ENCODE measurements around the gene SLC25A42. TPM values are rescaled to one million over a fixed set of nuclear protein-coding genes. Genes with fewer than 3 reads are reported as not detected.
A peak's percentile ranks its signal among the peaks of the same experiment; 100 is the strongest.

SLC25A42 gene
- total RNA-seq, 4 donors from 2014 or later = 11.2 to 24.8 (median 13.2) TPM

DNA sequence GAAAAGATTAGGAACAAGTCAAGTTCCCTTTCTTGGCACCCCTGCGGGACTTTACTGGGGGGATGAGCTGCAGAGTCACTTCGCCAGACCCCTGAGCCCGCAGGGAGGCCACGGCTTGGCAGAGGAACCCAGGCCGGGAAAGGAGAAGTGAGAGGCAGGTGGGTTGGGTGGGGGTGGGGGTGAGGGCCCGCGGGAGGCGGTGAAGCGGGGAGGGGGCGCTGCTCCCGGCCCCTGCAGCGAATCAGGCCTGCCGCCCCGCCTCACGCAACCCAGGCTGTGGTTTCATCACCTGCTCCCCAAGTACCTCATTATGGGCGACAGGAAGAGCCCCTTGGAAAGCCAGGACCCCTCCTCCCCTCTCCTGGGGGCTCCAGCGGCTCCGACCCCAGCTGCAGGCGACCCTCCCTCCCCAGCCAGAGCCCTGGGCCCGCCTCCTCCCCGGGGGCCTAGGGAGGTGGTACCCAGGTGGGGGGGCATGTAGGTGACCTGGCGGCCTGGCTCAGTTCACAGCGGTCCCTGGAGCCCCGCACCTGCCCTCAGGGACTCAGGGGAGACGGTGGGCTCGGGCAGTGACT is 96.8 kb downstream of the SLC25A42 start:
- peak in 2 of 3 donors; percentile 66 to 75 for DNase-seq
- peak overlapping the region in 1 of 4 donors; percentile 18 for H3K4me3 ChIP-seq
- H3K27ac ChIP-seq = peak overlapping the region in 2 of 4 donors; percentile 39 to 49
- no peaks in the 10 kb centered on the region for H3K9me3 ChIP-seq
- no peaks in the 10 kb centered on the region for H3K36me3 ChIP-seq
- H3K27me3 ChIP-seq = no peaks in the 10 kb centered on the region
- no peak for TF ChIP-seq POLR2A (IDR thresholded peaks at IDR 0.05)
- TF ChIP-seq, protein P1, sequence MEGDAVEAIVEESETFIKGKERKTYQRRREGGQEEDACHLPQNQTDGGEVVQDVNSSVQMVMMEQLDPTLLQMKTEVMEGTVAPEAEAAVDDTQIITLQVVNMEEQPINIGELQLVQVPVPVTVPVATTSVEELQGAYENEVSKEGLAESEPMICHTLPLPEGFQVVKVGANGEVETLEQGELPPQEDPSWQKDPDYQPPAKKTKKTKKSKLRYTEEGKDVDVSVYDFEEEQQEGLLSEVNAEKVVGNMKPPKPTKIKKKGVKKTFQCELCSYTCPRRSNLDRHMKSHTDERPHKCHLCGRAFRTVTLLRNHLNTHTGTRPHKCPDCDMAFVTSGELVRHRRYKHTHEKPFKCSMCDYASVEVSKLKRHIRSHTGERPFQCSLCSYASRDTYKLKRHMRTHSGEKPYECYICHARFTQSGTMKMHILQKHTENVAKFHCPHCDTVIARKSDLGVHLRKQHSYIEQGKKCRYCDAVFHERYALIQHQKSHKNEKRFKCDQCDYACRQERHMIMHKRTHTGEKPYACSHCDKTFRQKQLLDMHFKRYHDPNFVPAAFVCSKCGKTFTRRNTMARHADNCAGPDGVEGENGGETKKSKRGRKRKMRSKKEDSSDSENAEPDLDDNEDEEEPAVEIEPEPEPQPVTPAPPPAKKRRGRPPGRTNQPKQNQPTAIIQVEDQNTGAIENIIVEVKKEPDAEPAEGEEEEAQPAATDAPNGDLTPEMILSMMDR (IDR thresholded peaks at IDR 0.05) = no peak
- H3K4me1 ChIP-seq = no peaks in the 10 kb centered on the region

DNA sequence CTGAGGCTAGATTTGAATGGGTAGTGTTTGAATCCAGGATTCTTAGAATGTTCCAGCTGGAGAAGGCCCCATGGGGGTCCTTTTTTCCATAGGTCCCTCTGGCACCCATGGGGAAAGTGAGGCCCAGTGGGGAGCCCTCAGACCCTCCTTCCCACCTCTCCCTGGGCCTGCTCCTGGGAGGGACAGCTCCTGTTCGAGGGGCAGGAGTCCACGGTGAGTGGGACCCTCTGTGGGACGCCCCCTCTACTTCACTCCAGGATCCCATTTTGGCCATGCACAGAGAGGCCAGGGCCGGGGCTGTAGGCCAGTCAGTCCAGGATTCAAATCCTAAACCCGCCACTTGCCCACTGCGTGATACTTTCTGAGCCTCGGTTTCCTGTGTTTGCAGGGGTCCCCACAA is 98.7 kb downstream of the SLC25A42 start:
- no peak for DNase-seq
- H3K4me3 ChIP-seq = no peak overlapping the region

More for the DNA sequence above, 98.7 kb downstream of the SLC25A42 start:
- Histone ChIP-seq H3K27ac (no peak overlapping the region), H3K27me3 (no peaks in the 10 kb centered on the region), H3K9me3 (no peaks in the 10 kb centered on the region), H3K36me3 (no peaks in the 10 kb centered on the region), H3K4me1 (no peaks in the 10 kb centered on the region)
- TF ChIP-seq POLR2A (IDR thresholded peaks at IDR 0.05) = no peak
- TF ChIP-seq, protein P1 (IDR thresholded peaks at IDR 0.05) = no peak

Other genes with a start within 250 kb of the SLC25A42 start
- gene UPF1, start 232.0 kb upstream of the SLC25A42 start, total RNA-seq = 100 to 1,000 TPM in 3 of 4 donors, 10 to 100 TPM in 1; 63.9 to 157 (median 127) TPM
- gene CERS1, start 167.8 kb upstream of the SLC25A42 start, total RNA-seq = not detected
- gene COPE, start 144.6 kb upstream of the SLC25A42 start, total RNA-seq = 100 to 1,000 TPM; 205 to 257 (median 224) TPM
- gene DDX49, start 144.3 kb upstream of the SLC25A42 start, total RNA-seq = 10 to 100 TPM; 37.0 to 76.9 (median 47.1) TPM
- gene HOMER3, start 122.8 kb upstream of the SLC25A42 start, total RNA-seq = 10 to 100 TPM in 2 of 4 donors, 1 to 10 TPM in 1, under 1 TPM in 1; 0.88 to 33.0 (median 9.6) TPM
- 100 to 1,000 TPM in 1 of 4 donors, 10 to 100 TPM in 3; 32.9 to 157 (median 75.8) TPM for gene SUGP2, start 30.5 kb upstream of the SLC25A42 start, total RNA-seq
- 10 to 100 TPM; 18.2 to 26.3 (median 24.5) TPM for gene ARMC6, start 30.4 kb upstream of the SLC25A42 start, total RNA-seq
- 10 to 100 TPM; 15.9 to 26.4 (median 18.7) TPM for gene TMEM161A, start 74.5 kb downstream of the SLC25A42 start, total RNA-seq
- 1 to 10 TPM in 2 of 4 donors, not detected in 2; 5.0 to 7.4 TPM for gene MEF2B, start 106.3 kb downstream of the SLC25A42 start, total RNA-seq
- 10 to 100 TPM; 17.2 to 32.2 (median 22.1) TPM for gene BORCS8, start 128.2 kb downstream of the SLC25A42 start, total RNA-seq
- 10 to 100 TPM; 18.2 to 75.1 (median 51.9) TPM for gene RFXANK, start 128.3 kb downstream of the SLC25A42 start, total RNA-seq
- 10 to 100 TPM in 2 of 4 donors, 1 to 10 TPM in 2; 5.0 to 11.6 (median 8.7) TPM for gene NR2C2AP, start 139.4 kb downstream of the SLC25A42 start, total RNA-seq
- not detected for gene NCAN, start 148.0 kb downstream of the SLC25A42 start, total RNA-seq
- gene TM6SF2, start 209.3 kb downstream of the SLC25A42 start, total RNA-seq = 100 to 1,000 TPM in 3 of 4 donors, 10 to 100 TPM in 1; 31.4 to 534 (median 463) TPM